PC-9 (cell line): Measurements from ENCODE around the gene RNU1-4.
A peak's percentile ranks its signal among the peaks of the same experiment; 100 is the strongest.
"Not testable (repeated sequence)": the region's sequence is repeated elsewhere in the genome, so short reads cannot be mapped to it uniquely, and the experiment has no call there.

Experiments
- CTCF ChIP-seq: fragments of 200-600 bp; sonication (generic); conservative IDR thresholded peaks from 2 replicates; pipeline ENCODE4 v1.6.1; 2017; ENCODE audit warnings: mixed run types, antibody characterized with exemption, mild to moderate bottlenecking, moderate library complexity
- EZH2 ChIP-seq: fragments of 200-600 bp; sonication (generic); IDR thresholded peaks from 2 replicates; pipeline ENCODE4 v1.8.0; 2017; ENCODE audit warnings: antibody characterized with exemption, low read depth

- TF ChIP-seq CTCF = peak; percentile 44; the same call in 1 of the 2 replicates
- TF ChIP-seq EZH2 = not testable (repeated sequence)
Observed at GRCh38 chr1:16703141-16703540, 37.2 kb upstream of the RNU1-4 start.
